ENCODE results near the gene ZNF148.

ZNF148 gene

DNA sequence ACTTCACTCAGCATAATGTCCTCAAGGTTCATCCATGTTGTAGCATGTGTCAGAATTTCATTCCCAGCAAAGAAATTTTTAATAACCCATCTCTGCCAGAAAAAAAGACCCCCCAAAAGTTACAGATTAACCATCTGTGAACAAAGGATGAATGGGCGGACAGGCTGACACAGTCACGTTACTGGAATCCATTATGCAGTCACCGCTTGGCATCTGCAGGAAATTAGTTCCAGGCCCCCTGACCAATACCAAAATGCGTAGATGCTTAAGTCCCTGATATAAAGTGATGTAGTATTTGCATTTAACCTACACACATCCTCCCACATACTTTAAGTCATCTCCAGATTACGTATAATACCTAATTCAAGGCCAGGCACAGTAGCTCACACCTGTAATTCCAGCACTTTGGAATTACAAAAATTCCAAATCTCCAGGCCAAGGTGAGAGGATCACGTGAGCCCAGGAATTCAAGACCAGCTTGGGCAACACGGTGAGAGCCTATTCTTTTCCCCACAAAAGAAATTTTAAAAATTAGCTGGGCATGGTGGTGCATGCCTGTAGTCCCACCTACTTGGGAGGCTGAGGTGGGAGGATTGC, 161.1 kb downstream of the ZNF148 start:
- Histone ChIP-seq H3K27me3 (ENCODE audit: insufficient read depth, low read length, poor library complexity) (no peaks in the 10 kb centered on the region), H2BK120ac (ENCODE audit: low read depth, low read length) (no peak overlapping the region), H3K79me2 (ENCODE audit: control insufficient read depth, insufficient read depth, low read length) (no peaks in the 10 kb centered on the region), H3K4ac (ENCODE audit: low read depth, low read length) (no peak overlapping the region), H3K79me1 (ENCODE audit: low read length) (no peaks in the 10 kb centered on the region), H3K56ac (ENCODE audit: low read length) (no peak overlapping the region), H2BK5ac (ENCODE audit: low read length) (no peak overlapping the region), H3K4me3 (ENCODE audit: low read length) (no peak overlapping the region), H3K18ac (ENCODE audit: low read length) (no peak overlapping the region), H3K27ac (ENCODE audit: low read depth, low read length) (no peak overlapping the region), H3K4me2 (ENCODE audit: low read length) (no peak overlapping the region), H4K8ac (ENCODE audit: low read depth, low read length) (no peak overlapping the region), H3K9ac (ENCODE audit: low read length) (no peak overlapping the region), H3K36me3 (ENCODE audit: control insufficient read depth, insufficient read depth, low read length) (no peaks in the 10 kb centered on the region), H2AK5ac (ENCODE audit: low read length) (no peak overlapping the region), H3K4me1 (ENCODE audit: control insufficient read depth, low read depth, low read length) (peaks cover 6% of the 10 kb centered on the region), H3K23ac (ENCODE audit: low read length) (no peak overlapping the region), H2BK15ac (replicated peaks; ENCODE audit: low read depth) (no peak overlapping the region), H4K5ac (ENCODE audit: low read length) (no peak overlapping the region)
- no CpG with 5 or more reads among the region's 7 CpGs for WGBS (ENCODE audit: extremely low coverage, insufficient coverage, low lambda C conversion rate)
- DNase-seq, result peak; percentile 78

DNA sequence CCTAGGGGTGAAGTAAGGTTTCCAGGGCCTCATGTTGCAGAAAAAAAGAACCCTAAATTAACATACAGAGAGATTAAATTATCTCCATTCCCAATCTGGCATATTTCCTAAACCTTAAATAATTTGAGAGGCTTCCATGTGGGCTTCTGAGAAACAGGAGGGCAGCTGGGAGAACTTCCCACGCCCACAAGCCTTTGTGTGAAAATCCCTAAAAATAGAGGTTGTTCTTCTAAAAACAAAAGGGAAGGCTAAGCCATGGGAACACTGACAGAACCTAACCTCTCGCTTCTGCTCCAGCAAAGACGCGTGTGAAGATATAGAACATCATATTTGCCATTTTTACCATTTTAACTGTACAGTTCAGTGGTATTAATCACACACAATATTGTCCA, 161.8 kb downstream of the ZNF148 start:
- no peak overlapping the region for H4K8ac ChIP-seq (ENCODE audit: low read depth, low read length)
- no peak overlapping the region for H2AK5ac ChIP-seq (ENCODE audit: low read length)
- H4K5ac ChIP-seq (ENCODE audit: low read length), result no peak overlapping the region
- H3K18ac ChIP-seq (ENCODE audit: low read length), result peak overlapping the region; percentile 82
- WGBS (ENCODE audit: extremely low coverage, insufficient coverage, low lambda C conversion rate), result no CpG with 5 or more reads among the region's 4 CpGs
- H3K4me1 ChIP-seq (ENCODE audit: control insufficient read depth, low read depth, low read length), result peaks cover 6% of the 10 kb centered on the region
- no peak overlapping the region for H3K4me2 ChIP-seq (ENCODE audit: low read length)
- no peak overlapping the region for H3K4ac ChIP-seq (ENCODE audit: low read depth, low read length)
- no peaks in the 10 kb centered on the region for H3K79me2 ChIP-seq (ENCODE audit: control insufficient read depth, insufficient read depth, low read length)
- peak overlapping the region; percentile 92 for H3K9ac ChIP-seq (ENCODE audit: low read length)
- H3K27ac ChIP-seq (ENCODE audit: low read depth, low read length), result no peak overlapping the region
- no peak overlapping the region for H3K4me3 ChIP-seq (ENCODE audit: low read length)
- no peak for DNase-seq
- no peaks in the 10 kb centered on the region for H3K79me1 ChIP-seq (ENCODE audit: low read length)
- no peaks in the 10 kb centered on the region for H3K27me3 ChIP-seq (ENCODE audit: insufficient read depth, low read length, poor library complexity)
- H3K36me3 ChIP-seq (ENCODE audit: control insufficient read depth, insufficient read depth, low read length), result no peaks in the 10 kb centered on the region
- no peak overlapping the region for H3K23ac ChIP-seq (ENCODE audit: low read length)
- peak overlapping the region; percentile 10 for H2BK15ac ChIP-seq (replicated peaks; ENCODE audit: low read depth)
- no peak overlapping the region for H2BK5ac ChIP-seq (ENCODE audit: low read length)
- H2BK120ac ChIP-seq (ENCODE audit: low read depth, low read length), result no peak overlapping the region
- H3K56ac ChIP-seq (ENCODE audit: low read length), result peak overlapping the region; percentile 87

DNA sequence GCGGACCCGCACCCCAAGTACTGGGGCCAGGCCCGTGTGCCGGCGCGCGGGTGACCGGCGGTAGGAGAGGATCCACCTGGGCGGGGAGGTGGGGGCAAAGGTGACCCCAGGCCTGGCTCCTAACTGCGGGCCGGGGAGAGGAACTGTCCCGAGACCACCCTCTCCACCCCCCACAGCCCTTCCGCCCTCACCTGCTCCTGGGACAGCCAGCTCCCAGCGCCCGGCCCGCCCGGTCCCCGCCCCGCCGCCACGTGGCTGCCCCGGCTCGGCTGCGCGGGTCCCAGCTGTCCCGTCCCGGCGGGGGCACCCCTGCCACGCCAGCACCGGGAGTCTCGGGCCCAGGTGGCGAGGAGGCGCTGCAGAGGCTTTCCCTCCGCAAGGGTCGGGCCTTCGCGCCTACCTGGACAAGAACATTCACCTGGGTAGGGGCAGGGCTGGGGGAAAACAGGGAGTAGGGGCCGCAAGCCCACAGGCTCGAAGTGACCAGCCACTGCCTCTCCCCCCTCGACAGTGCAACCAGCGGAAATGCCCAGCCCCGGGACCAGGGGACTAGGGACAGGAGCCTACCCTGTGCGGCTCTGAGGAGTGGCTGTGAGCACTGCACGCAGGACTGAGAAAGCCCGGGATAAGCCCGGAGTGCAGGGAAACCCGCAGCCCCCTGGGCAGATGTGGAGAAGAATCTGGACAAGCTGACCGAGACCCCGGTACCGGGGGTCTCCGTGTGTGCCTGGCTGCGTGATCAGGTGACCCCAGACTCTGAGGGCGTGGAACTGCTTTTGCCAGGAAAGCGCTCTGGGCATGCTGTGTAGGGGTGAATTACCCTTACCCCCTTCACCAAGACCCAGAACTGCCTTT, 162.4 kb downstream of the ZNF148 start, which contains the start of gene SLC12A8:
SLC12A8 (minus strand) TSS at position 240 of the 855 bp plus-strand sequence. CDS start 1,399 bp downstream, outside the sequence.
- Histone ChIP-seq H4K8ac (ENCODE audit: low read depth, low read length) (peak within 1 kb of the TSS; percentile 98), H3K9ac (ENCODE audit: low read length) (peak within 1 kb of the TSS; percentile 92), H3K27ac (ENCODE audit: low read depth, low read length) (peak within 1 kb of the TSS; percentile 22), H3K79me2 (ENCODE audit: control insufficient read depth, insufficient read depth, low read length) (no peaks in the 10 kb centered on the region), H3K79me1 (ENCODE audit: low read length) (no peaks in the 10 kb centered on the region), H3K56ac (ENCODE audit: low read length) (peak within 1 kb of the TSS; percentile 87), H2BK120ac (ENCODE audit: low read depth, low read length) (no peak within 1 kb of the TSS), H3K4me2 (ENCODE audit: low read length) (peak within 1 kb of the TSS; percentile 79), H2BK5ac (ENCODE audit: low read length) (peak within 1 kb of the TSS; percentile 82), H4K5ac (ENCODE audit: low read length) (no peak within 1 kb of the TSS), H3K23ac (ENCODE audit: low read length) (peak within 1 kb of the TSS; percentile 90), H2BK15ac (replicated peaks; ENCODE audit: low read depth) (peak within 1 kb of the TSS; percentile 10), H3K27me3 (ENCODE audit: insufficient read depth, low read length, poor library complexity) (no peaks in the 10 kb centered on the region), H3K36me3 (ENCODE audit: control insufficient read depth, insufficient read depth, low read length) (no peaks in the 10 kb centered on the region), H3K4me3 (ENCODE audit: low read length) (peak within 1 kb of the TSS; percentile 62), H3K18ac (ENCODE audit: low read length) (peak within 1 kb of the TSS; percentile 82), H3K4me1 (ENCODE audit: control insufficient read depth, low read depth, low read length) (peaks cover 6% of the 10 kb centered on the region), H2AK5ac (ENCODE audit: low read length) (no peak within 1 kb of the TSS), H3K4ac (ENCODE audit: low read depth, low read length) (peak within 1 kb of the TSS; percentile 27)
- WGBS (ENCODE audit: extremely low coverage, insufficient coverage, low lambda C conversion rate), result no CpG with 5 or more reads among the region's 55 CpGs
- DNase-seq, result peak; percentile 46

DNA sequence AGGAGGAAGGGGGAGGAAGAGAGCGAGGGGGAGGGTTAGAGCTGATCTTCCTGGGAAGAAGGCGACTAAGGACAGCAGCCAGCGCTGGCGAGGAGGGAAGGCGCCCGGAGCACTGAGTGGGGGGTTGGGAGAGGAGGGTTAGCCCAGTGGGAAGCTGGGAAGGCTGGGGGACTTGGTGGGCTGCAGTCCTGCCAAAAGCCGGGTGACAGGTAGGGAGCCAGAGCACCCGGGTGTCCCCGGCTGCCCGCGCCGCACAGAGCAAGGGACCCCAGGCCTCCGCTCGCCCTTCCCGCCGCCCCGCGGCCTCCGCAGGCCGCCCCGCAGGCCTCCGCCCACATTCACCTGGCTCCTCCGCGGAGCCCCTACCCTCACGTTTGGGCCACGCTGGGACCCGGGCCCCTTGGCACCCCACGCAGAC, 163.0 kb downstream of the ZNF148 start:
- no CpG with 5 or more reads among the region's 28 CpGs for WGBS (ENCODE audit: extremely low coverage, insufficient coverage, low lambda C conversion rate)
- Histone ChIP-seq H4K5ac (ENCODE audit: low read length) (no peak overlapping the region), H3K4ac (ENCODE audit: low read depth, low read length) (peak overlapping the region; percentile 27), H2BK120ac (ENCODE audit: low read depth, low read length) (no peak overlapping the region), H3K4me3 (ENCODE audit: low read length) (peak overlapping the region; percentile 62), H3K4me2 (ENCODE audit: low read length) (peak overlapping the region; percentile 79), H2BK15ac (replicated peaks; ENCODE audit: low read depth) (no peak overlapping the region), H3K56ac (ENCODE audit: low read length) (peak overlapping the region; percentile 87), H4K8ac (ENCODE audit: low read depth, low read length) (peak overlapping the region; percentile 98), H3K9ac (ENCODE audit: low read length) (peak overlapping the region; percentile 92), H2BK5ac (ENCODE audit: low read length) (peak overlapping the region; percentile 82), H2AK5ac (ENCODE audit: low read length) (no peak overlapping the region), H3K27me3 (ENCODE audit: insufficient read depth, low read length, poor library complexity) (no peaks in the 10 kb centered on the region), H3K36me3 (ENCODE audit: control insufficient read depth, insufficient read depth, low read length) (no peaks in the 10 kb centered on the region), H3K27ac (ENCODE audit: low read depth, low read length) (peak overlapping the region; percentile 22), H3K79me2 (ENCODE audit: control insufficient read depth, insufficient read depth, low read length) (no peaks in the 10 kb centered on the region), H3K23ac (ENCODE audit: low read length) (peak overlapping the region; percentile 90), H3K79me1 (ENCODE audit: low read length) (no peaks in the 10 kb centered on the region), H3K4me1 (ENCODE audit: control insufficient read depth, low read depth, low read length) (peaks cover 6% of the 10 kb centered on the region), H3K18ac (ENCODE audit: low read length) (peak overlapping the region; percentile 82)
- peak; percentile 76 for DNase-seq

DNA sequence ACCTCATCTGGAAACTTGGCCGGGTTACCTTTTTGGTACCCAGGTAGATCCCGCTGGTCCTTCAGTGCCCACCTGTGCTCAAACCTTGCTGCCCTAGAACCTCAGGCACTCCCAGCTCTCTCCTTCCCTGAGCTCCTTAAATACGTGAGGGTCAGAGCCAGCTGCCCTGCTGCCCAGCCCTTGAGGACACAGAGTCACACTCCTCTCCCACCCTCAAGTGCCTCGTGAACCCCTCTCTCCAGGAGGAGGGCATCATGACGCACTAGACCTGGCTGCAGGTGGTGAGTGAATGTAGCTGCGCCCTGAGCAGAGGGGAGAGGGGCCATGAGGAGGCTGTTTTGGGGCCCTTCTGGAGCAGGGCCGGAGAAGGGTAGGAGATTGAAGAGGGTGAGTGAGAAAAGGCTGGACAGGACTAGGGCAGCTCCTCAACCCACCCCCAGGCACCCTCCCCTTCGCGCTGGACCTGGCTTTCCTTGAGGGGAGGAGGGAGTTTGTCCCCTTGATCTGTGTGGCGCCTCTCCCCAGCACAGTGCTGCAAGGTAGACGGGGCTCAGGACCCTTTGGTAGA, 163.5 kb downstream of the ZNF148 start:
- no peaks in the 10 kb centered on the region for H3K27me3 ChIP-seq (ENCODE audit: insufficient read depth, low read length, poor library complexity)
- no peak overlapping the region for H2AK5ac ChIP-seq (ENCODE audit: low read length)
- H3K4ac ChIP-seq (ENCODE audit: low read depth, low read length), result no peak overlapping the region
- peak overlapping the region; percentile 62 for H3K4me3 ChIP-seq (ENCODE audit: low read length)
- peak overlapping the region; percentile 87 for H3K56ac ChIP-seq (ENCODE audit: low read length)
- H3K9ac ChIP-seq (ENCODE audit: low read length), result peak overlapping the region; percentile 92
- no peaks in the 10 kb centered on the region for H3K79me2 ChIP-seq (ENCODE audit: control insufficient read depth, insufficient read depth, low read length)
- H4K5ac ChIP-seq (ENCODE audit: low read length), result no peak overlapping the region
- peak overlapping the region; percentile 82 for H3K18ac ChIP-seq (ENCODE audit: low read length)
- no peak overlapping the region for H2BK15ac ChIP-seq (replicated peaks; ENCODE audit: low read depth)
- H3K27ac ChIP-seq (ENCODE audit: low read depth, low read length), result no peak overlapping the region
- no CpG with 5 or more reads among the region's 11 CpGs for WGBS (ENCODE audit: extremely low coverage, insufficient coverage, low lambda C conversion rate)
- H2BK5ac ChIP-seq (ENCODE audit: low read length), result no peak overlapping the region
- no peaks in the 10 kb centered on the region for H3K79me1 ChIP-seq (ENCODE audit: low read length)
- no peak overlapping the region for H3K23ac ChIP-seq (ENCODE audit: low read length)
- H2BK120ac ChIP-seq (ENCODE audit: low read depth, low read length), result no peak overlapping the region
- H3K4me2 ChIP-seq (ENCODE audit: low read length), result peak overlapping the region; percentile 79
- H3K4me1 ChIP-seq (ENCODE audit: control insufficient read depth, low read depth, low read length), result peaks cover 6% of the 10 kb centered on the region
- no peak overlapping the region for H4K8ac ChIP-seq (ENCODE audit: low read depth, low read length)
- DNase-seq, result no peak
- no peaks in the 10 kb centered on the region for H3K36me3 ChIP-seq (ENCODE audit: control insufficient read depth, insufficient read depth, low read length)

Data from mesendoderm (in vitro differentiated cells).